ENCODE data around the gene GALNTL6.

DNA sequence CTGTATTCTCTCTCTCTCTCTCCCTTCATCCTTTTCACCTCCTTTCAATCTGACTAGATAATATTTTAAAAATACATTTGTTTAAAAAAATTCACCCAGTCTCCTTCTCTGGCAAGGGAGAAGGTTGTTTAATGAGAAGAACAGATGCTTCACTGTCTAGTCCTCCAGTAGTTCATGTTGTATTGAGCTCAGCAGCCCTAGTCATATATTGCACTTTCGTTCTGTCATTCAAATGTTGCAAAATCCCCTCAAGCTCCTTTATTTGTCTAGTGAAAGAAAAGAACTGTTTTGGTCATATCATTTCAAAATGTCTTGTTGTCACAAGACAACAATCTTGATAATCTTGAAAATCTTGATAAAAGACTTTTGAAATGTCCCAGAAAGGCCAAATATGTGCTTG is 248.0 kb downstream of the GALNTL6 start:
- no peak for TF ChIP-seq YY1 (IDR thresholded peaks at IDR 0.05; ENCODE audit: insufficient read depth, insufficient read length)
- no peak for TF ChIP-seq ZNF274 (IDR thresholded peaks at IDR 0.05; ENCODE audit: low read depth, low read length)
